Bronchial epithelial cell (primary cell): ENCODE data around the gene THOC5. TPM values are rescaled to one million over a fixed set of nuclear protein-coding genes. Genes with fewer than 3 reads are reported as not detected.
A peak's percentile ranks its signal among the peaks of the same experiment; 100 is the strongest.

ENCODE experiments used
- DNase-seq: peaks from one replicate; pipeline ENCODE4 v3.0.0-alpha.2; 2010; ENCODE audit warnings: low read depth
- FAIRE-seq: peaks from 2 replicates; lab custom pipeline; 2011; peaks lifted over from hg19 to GRCh38; lab: Jason Lieb, UNC
- H3K27me3 ChIP-seq: 2 replicates; pipeline ENCODE4 v1.5.1; 2011; ENCODE audit warnings: low read length; ENCODE audit not compliant: control insufficient read depth, insufficient read depth
- H3K36me3 ChIP-seq: 2 replicates; pipeline ENCODE4 v1.5.1; 2011; ENCODE audit warnings: low read length; ENCODE audit not compliant: control insufficient read depth, insufficient read depth
- H3K4me3 ChIP-seq: 2 replicates; pipeline ENCODE4 v1.5.1; 2011; ENCODE audit warnings: mild to moderate bottlenecking, low read depth, low read length, control low read depth
- CTCF ChIP-seq: IDR thresholded peaks from 2 replicates; pipeline ENCODE4 v1.5.1; 2011; ENCODE audit warnings: mild to moderate bottlenecking, moderate library complexity, low read length, control low read depth, inconsistent platforms; ENCODE audit not compliant: insufficient read depth, severe bottlenecking
- total RNA-seq: library from RNA; depleted of rRNA; stranded (reverse); fragments of >200 nt; gene quantifications from 2 replicates; pipeline ENCODE4 v1.2.1, GENCODE V29; 2014

Gene THOC5
- total RNA-seq, 1 donor from 2014 or later, result 43.2 TPM

GRCh38 chr22:29469755-29470154 lies 83.8 kb downstream of the THOC5 start:
- H3K36me3 ChIP-seq, result no peaks in the 10 kb centered on the region
- no peak for FAIRE-seq
- no peaks in the 10 kb centered on the region for H3K27me3 ChIP-seq
- peak overlapping the region; percentile 29 for H3K4me3 ChIP-seq
- TF ChIP-seq CTCF, result no peak
- DNase-seq, result no peak

- Histone ChIP-seq H3K27me3 (no peaks in the 10 kb centered on the region), H3K36me3 (no peaks in the 10 kb centered on the region), H3K4me3 (no peak overlapping the region)
- no peak for TF ChIP-seq CTCF
- FAIRE-seq, result no peak
- no peak for DNase-seq
Observed at GRCh38 chr22:29464581-29464980, 89.0 kb downstream of the THOC5 start.

- no peaks in the 10 kb centered on the region for H3K36me3 ChIP-seq
- FAIRE-seq (no peak), DNase-seq (no peak)
- H3K4me3 ChIP-seq, result no peak overlapping the region
- TF ChIP-seq CTCF, result no peak
- no peaks in the 10 kb centered on the region for H3K27me3 ChIP-seq
Observed at GRCh38 chr22:29463629-29464028, 89.9 kb downstream of the THOC5 start.

GRCh38 chr22:29461263-29461662 lies 92.3 kb downstream of the THOC5 start:
- no peak for FAIRE-seq
- Histone ChIP-seq H3K4me3 (no peak overlapping the region), H3K27me3 (no peaks in the 10 kb centered on the region), H3K36me3 (no peaks in the 10 kb centered on the region)
- no peak for DNase-seq
- no peak for TF ChIP-seq CTCF

- FAIRE-seq (no peak), DNase-seq (no peak)
- TF ChIP-seq CTCF, result no peak
Observed at GRCh38 chr22:29459773-29460172, 93.8 kb downstream of the THOC5 start.

GRCh38 chr22:29458551-29458950 lies 95.0 kb downstream of the THOC5 start:
- FAIRE-seq (no peak), DNase-seq (no peak)
- no peak overlapping the region for H3K4me3 ChIP-seq
- H3K27me3 ChIP-seq, result no peaks in the 10 kb centered on the region
- no peak for TF ChIP-seq CTCF
- no peaks in the 10 kb centered on the region for H3K36me3 ChIP-seq

More at GRCh38 chr22:29459773-29460172, 93.8 kb downstream of the THOC5 start:
- Histone ChIP-seq H3K4me3 (no peak overlapping the region), H3K36me3 (no peaks in the 10 kb centered on the region), H3K27me3 (no peaks in the 10 kb centered on the region)
